ENCODE results near the gene STX18. TPM values are rescaled to one million over a fixed set of nuclear protein-coding genes. Genes with fewer than 3 reads are reported as not detected.

Gene STX18
- total RNA-seq, 1 donor from 2014 or later, result 33.9 TPM

- H3K36me3 Mint-ChIP-seq, result no peaks in the 10 kb centered on the region
- no peak overlapping the region for H3K4me3 Mint-ChIP-seq
- H3K36me3 ChIP-seq, result no peaks in the 10 kb centered on the region
- no peak overlapping the region for H3K4me2 ChIP-seq
- no peaks in the 10 kb centered on the region for H3F3A ChIP-seq (ENCODE audit: low read depth)
- no peak for DNase-seq (ENCODE audit: low spot score)
- H3K27me3 Mint-ChIP-seq (ENCODE audit: insufficient read depth, low read depth), result no peaks in the 10 kb centered on the region
- no peaks in the 10 kb centered on the region for H3K9me3 ChIP-seq (ENCODE audit: low read depth)
- H3K79me2 ChIP-seq (ENCODE audit: low read depth), result peaks cover 48% of the 10 kb centered on the region
- no peak overlapping the region for H3K27ac Mint-ChIP-seq
- no peak overlapping the region for H3K4me3 ChIP-seq
- no peak overlapping the region for H2AFZ ChIP-seq (replicated peaks)
- H3K9ac ChIP-seq, result no peak overlapping the region
- H3K4me1 Mint-ChIP-seq, result peaks cover 19% of the 10 kb centered on the region
- no peaks in the 10 kb centered on the region for H3K27me3 ChIP-seq
- no peak overlapping the region for H3K27ac ChIP-seq
- TF ChIP-seq CTCF (IDR thresholded peaks at IDR 0.05), result no peak
- no peak for TF ChIP-seq EZH2 (IDR thresholded peaks at IDR 0.05)
- no peak for TF ChIP-seq EZH2phosphoT487 (IDR thresholded peaks at IDR 0.05)
- peaks cover 30% of the 10 kb centered on the region for H4K20me1 ChIP-seq (ENCODE audit: low read depth)
- no peaks in the 10 kb centered on the region for H3K9me3 Mint-ChIP-seq
- H3K4me1 ChIP-seq, result peaks cover 3% of the 10 kb centered on the region
Observed at GRCh38 chr4:4535590-4535989, 6.3 kb downstream of the STX18 start.

- H3K36me3 Mint-ChIP-seq, result no peaks in the 10 kb centered on the region
- no peak overlapping the region for H3K27ac Mint-ChIP-seq
- no peaks in the 10 kb centered on the region for H3K9me3 Mint-ChIP-seq
- H3K4me3 Mint-ChIP-seq, result no peak overlapping the region
- Histone ChIP-seq H3K27me3 (no peaks in the 10 kb centered on the region), H3K4me3 (no peak overlapping the region), H3K4me2 (no peak overlapping the region), H3K9me3 (ENCODE audit: low read depth) (no peaks in the 10 kb centered on the region), H3K79me2 (ENCODE audit: low read depth) (peaks cover 42% of the 10 kb centered on the region), H3K27ac (no peak overlapping the region), H3K4me1 (no peaks in the 10 kb centered on the region), H3K9ac (no peak overlapping the region), H3K36me3 (no peaks in the 10 kb centered on the region), H3F3A (ENCODE audit: low read depth) (no peaks in the 10 kb centered on the region), H2AFZ (replicated peaks) (no peak overlapping the region), H4K20me1 (ENCODE audit: low read depth) (peaks cover 32% of the 10 kb centered on the region)
- no peak for DNase-seq (ENCODE audit: low spot score)
- H3K27me3 Mint-ChIP-seq (ENCODE audit: insufficient read depth, low read depth), result no peaks in the 10 kb centered on the region
- H3K4me1 Mint-ChIP-seq, result peaks cover 11% of the 10 kb centered on the region
- no peak for TF ChIP-seq CTCF (IDR thresholded peaks at IDR 0.05)
- TF ChIP-seq EZH2 (IDR thresholded peaks at IDR 0.05), result no peak
- no peak for TF ChIP-seq EZH2phosphoT487 (IDR thresholded peaks at IDR 0.05)
Observed at GRCh38 chr4:4534515-4535145, 7.2 kb downstream of the STX18 start.

- Mint-ChIP-seq H3K27ac (peak overlapping the region; percentile 64), H3K4me3 (no peak overlapping the region), H3K4me1 (peaks cover 7% of the 10 kb centered on the region), H3K9me3 (no peaks in the 10 kb centered on the region), H3K27me3 (ENCODE audit: insufficient read depth, low read depth) (peaks cover 3% of the 10 kb centered on the region), H3K36me3 (no peaks in the 10 kb centered on the region)
- Histone ChIP-seq H3K27me3 (no peaks in the 10 kb centered on the region), H3K79me2 (ENCODE audit: low read depth) (peaks cover 32% of the 10 kb centered on the region), H3K27ac (no peak overlapping the region), H3F3A (ENCODE audit: low read depth) (no peaks in the 10 kb centered on the region), H3K4me3 (no peak overlapping the region), H3K9me3 (ENCODE audit: low read depth) (no peaks in the 10 kb centered on the region), H4K20me1 (ENCODE audit: low read depth) (peaks cover 37% of the 10 kb centered on the region), H3K4me1 (no peaks in the 10 kb centered on the region), H3K9ac (no peak overlapping the region), H2AFZ (replicated peaks) (no peak overlapping the region), H3K36me3 (no peaks in the 10 kb centered on the region), H3K4me2 (no peak overlapping the region)
- no peak for DNase-seq (ENCODE audit: low spot score)
- TF ChIP-seq CTCF (IDR thresholded peaks at IDR 0.05), result no peak
- TF ChIP-seq EZH2 (IDR thresholded peaks at IDR 0.05), result no peak
- no peak for TF ChIP-seq EZH2phosphoT487 (IDR thresholded peaks at IDR 0.05)
Observed at GRCh38 chr4:4533461-4534169, 8.2 kb downstream of the STX18 start.

Data from neural progenitor cell (in vitro differentiated cells).